Smooth muscle cell of bladder (primary cell): ENCODE results near the gene IL2RA. TPM values are rescaled to one million over a fixed set of nuclear protein-coding genes. Genes with fewer than 3 reads are reported as not detected.

Experiments
- total RNA-seq: library from RNA; depleted of rRNA; stranded (reverse); fragments of >200 nt; gene quantifications from 2 replicates; pipeline ENCODE4 v1.2.3, GENCODE V29; 2014

IL2RA gene
- total RNA-seq = not detected in 2 replicates

GRCh38 chr10:6062101-6062771 is at the start of gene IL2RA:
Gene IL2RA (minus strand): TSS chr10:6062367. CDS start chr10:6062151, 216 bp downstream.

GRCh38 chr10:6088721-6089333 is 26.7 kb upstream of the IL2RA start, which contains the start of gene RBM17:
Gene RBM17 (plus strand): TSS chr10:6089034. CDS start chr10:6097066, 8,032 bp downstream.

GRCh38 chr10:5977471-5978229 is 84.5 kb downstream of the IL2RA start, which contains the start of gene IL15RA:
Gene IL15RA (minus strand): TSS chr10:5977543. CDS start chr10:5977492, 51 bp downstream.

Other genes starting within 250 kb of the IL2RA start
- gene GDI2, start 248.9 kb downstream of the IL2RA start, total RNA-seq = 402 and 434 TPM in 2 replicates
- gene ANKRD16, start 172.5 kb downstream of the IL2RA start, total RNA-seq = 8.7 and 10.8 TPM in 2 replicates
- 132 and 150 TPM in 2 replicates for gene FBH1, start 172.1 kb downstream of the IL2RA start, total RNA-seq
- gene IL15RA, start 84.8 kb downstream of the IL2RA start, total RNA-seq = 4.4 and 12.2 TPM in 2 replicates
- gene RBM17, start 26.7 kb upstream of the IL2RA start, total RNA-seq = 38.4 and 45.6 TPM in 2 replicates
- 13.8 and 42.4 TPM in 2 replicates for gene PFKFB3, start 140.6 kb upstream of the IL2RA start, total RNA-seq